ENCODE results near the gene ZNHIT2.

GRCh38 chr11:65131895-65132237 is 14.4 kb upstream of the ZNHIT2 start:
- TF ChIP-seq CTCF (conservative IDR thresholded peaks at IDR 0.05; ENCODE audit: low read length) (no peak), EZH2phosphoT487 (IDR thresholded peaks at IDR 0.05; ENCODE audit: borderline replicate concordance) (no peak)
